HEK293 (cell line): Measurements from ENCODE around the gene SPINT2.

Source experiments
- GFI1B ChIP-seq: fragments of 450-650 bp; formaldehyde crosslinking; IDR thresholded peaks from 2 replicates; pipeline ENCODE4 v1.5.1; 2016; ENCODE audit warnings: missing biosample characterization, missing genetic modification characterization
- GLIS2 ChIP-seq: fragments of 450-650 bp; formaldehyde crosslinking; IDR thresholded peaks from 2 replicates; pipeline ENCODE4 v1.5.1; 2016; ENCODE audit warnings: missing biosample characterization, missing genetic modification characterization
- HOXC10 ChIP-seq: sonication (generic); formaldehyde crosslinking; IDR thresholded peaks from 2 replicates; pipeline ENCODE4 v1.8.1; 2023; ENCODE audit warnings: mild to moderate bottlenecking, missing genetic modification reagents
- MYNN ChIP-seq: fragments of 450-650 bp; formaldehyde crosslinking; IDR thresholded peaks from 2 replicates; pipeline ENCODE4 v1.5.1; 2016; ENCODE audit warnings: missing biosample characterization, missing genetic modification characterization, borderline replicate concordance
- PRDM1 ChIP-seq: fragments of 450-650 bp; formaldehyde crosslinking; IDR thresholded peaks from 2 replicates; pipeline ENCODE4; 2016; ENCODE audit warnings: missing biosample characterization, missing genetic modification characterization
- PRDM4 ChIP-seq: fragments of 450-650 bp; formaldehyde crosslinking; IDR thresholded peaks from 2 replicates; pipeline ENCODE4 v1.5.1; 2017; ENCODE audit warnings: missing biosample characterization, missing genetic modification characterization
- REST ChIP-seq: fragments of 450-650 bp; formaldehyde crosslinking; IDR thresholded peaks from 2 replicates; pipeline ENCODE4 v1.5.1; 2016; ENCODE audit warnings: missing biosample characterization, missing genetic modification characterization
- SALL2 ChIP-seq: fragments of 450-650 bp; formaldehyde crosslinking; IDR thresholded peaks from 2 replicates; pipeline ENCODE4 v1.5.0; 2017; ENCODE audit warnings: missing biosample characterization, mild to moderate bottlenecking, missing genetic modification characterization, borderline replicate concordance
- YY1 ChIP-seq: fragments of 450-650 bp; formaldehyde crosslinking; IDR thresholded peaks from 2 replicates; pipeline ENCODE4 v1.5.1; 2018; ENCODE audit warnings: missing biosample characterization, missing genetic modification characterization
- YY2 ChIP-seq: fragments of 450-650 bp; formaldehyde crosslinking; IDR thresholded peaks from 2 replicates; pipeline ENCODE4 v1.5.1; 2016; ENCODE audit warnings: missing biosample characterization, missing genetic modification characterization
- ZBTB1 ChIP-seq: fragments of 450-650 bp; formaldehyde crosslinking; IDR thresholded peaks from 2 replicates; pipeline ENCODE4 v1.5.1; 2016; ENCODE audit warnings: missing biosample characterization, missing genetic modification characterization
- ZBTB48 ChIP-seq: fragments of 450-650 bp; formaldehyde crosslinking; IDR thresholded peaks from 2 replicates; pipeline ENCODE4 v1.5.1; 2016; ENCODE audit warnings: missing biosample characterization, missing genetic modification characterization
- ZNF112 ChIP-seq: fragments of 450-650 bp; formaldehyde crosslinking; IDR thresholded peaks from 2 replicates; pipeline ENCODE4 v1.5.0; 2017; ENCODE audit warnings: missing biosample characterization, missing genetic modification characterization
- ZNF2 ChIP-seq: fragments of 450-650 bp; formaldehyde crosslinking; IDR thresholded peaks from 2 replicates; pipeline ENCODE4 v1.5.1; 2016; ENCODE audit warnings: missing biosample characterization, missing genetic modification characterization
- ZNF211 ChIP-seq: fragments of 450-650 bp; formaldehyde crosslinking; IDR thresholded peaks from 2 replicates; pipeline ENCODE4 v1.5.1; 2016; ENCODE audit warnings: low read depth, missing biosample characterization, missing genetic modification characterization
- ZNF266 ChIP-seq: fragments of 450-650 bp; formaldehyde crosslinking; IDR thresholded peaks from 2 replicates; pipeline ENCODE4 v1.5.1; 2016; ENCODE audit warnings: missing biosample characterization, missing genetic modification characterization, low read depth
- ZNF473 ChIP-seq: fragments of 450-650 bp; formaldehyde crosslinking; IDR thresholded peaks from 2 replicates; pipeline ENCODE4 v1.5.1; 2017; ENCODE audit warnings: missing biosample characterization, missing genetic modification characterization
- ZNF530 ChIP-seq: fragments of 450-650 bp; formaldehyde crosslinking; IDR thresholded peaks from 2 replicates; pipeline ENCODE4 v1.5.1; 2016; ENCODE audit warnings: low read depth, missing biosample characterization, missing genetic modification characterization
- ZNF596 ChIP-seq: fragments of 450-650 bp; IDR thresholded peaks from 2 replicates; pipeline ENCODE4 v1.5.0; 2018; ENCODE audit warnings: missing biosample characterization, mild to moderate bottlenecking, missing genetic modification characterization, moderate library complexity
- ZNF610 ChIP-seq: fragments of 450-650 bp; formaldehyde crosslinking; IDR thresholded peaks from 2 replicates; pipeline ENCODE4 v1.5.1; 2016; ENCODE audit warnings: missing biosample characterization, missing genetic modification characterization, borderline replicate concordance
- ZNF623 ChIP-seq: fragments of 450-650 bp; formaldehyde crosslinking; IDR thresholded peaks from 2 replicates; pipeline ENCODE4 v1.5.1; 2016; ENCODE audit warnings: missing biosample characterization, missing genetic modification characterization
- ZNF645 ChIP-seq: fragments of 450-650 bp; formaldehyde crosslinking; IDR thresholded peaks from 2 replicates; pipeline ENCODE4; 2016; ENCODE audit warnings: missing biosample characterization, missing genetic modification characterization
- ZNF692 ChIP-seq: fragments of 450-650 bp; formaldehyde crosslinking; IDR thresholded peaks from 2 replicates; pipeline ENCODE4 v1.5.1; 2016; ENCODE audit warnings: missing biosample characterization, missing genetic modification characterization
- ZNF768 ChIP-seq: fragments of 450-650 bp; formaldehyde crosslinking; IDR thresholded peaks from 2 replicates; pipeline ENCODE4 v1.5.1; 2018; ENCODE audit warnings: missing biosample characterization, mild to moderate bottlenecking, missing genetic modification characterization
- ZNF776 ChIP-seq: fragments of 450-650 bp; formaldehyde crosslinking; IDR thresholded peaks from 2 replicates; pipeline ENCODE4 v1.5.0; 2017; ENCODE audit warnings: missing biosample characterization, missing genetic modification characterization, borderline replicate concordance
- ZNF837 ChIP-seq: fragments of 450-650 bp; formaldehyde crosslinking; IDR thresholded peaks from 2 replicates; pipeline ENCODE4 v1.5.1; 2016; ENCODE audit warnings: missing biosample characterization, missing genetic modification characterization
- ZSCAN23 ChIP-seq: fragments of 450-650 bp; formaldehyde crosslinking; IDR thresholded peaks from 2 replicates; pipeline ENCODE4 v1.5.1; 2016; ENCODE audit warnings: missing biosample characterization, missing genetic modification characterization
- TF ChIP-seq, protein P1 (sequence below): fragments of 450-650 bp; formaldehyde crosslinking; optimal IDR thresholded peaks from 2 replicates; pipeline ENCODE3; 2016; ENCODE audit warnings: missing biosample characterization, mild to moderate bottlenecking, missing genetic modification characterization
- TF ChIP-seq, protein P2 (sequence below): fragments of 450-650 bp; formaldehyde crosslinking; IDR thresholded peaks from 2 replicates; pipeline ENCODE4 v1.5.1; 2016; ENCODE audit warnings: missing biosample characterization, missing genetic modification characterization

Gene SPINT2

GRCh38 chr19:38270587-38271167 lies 6.3 kb downstream of the SPINT2 start (continued):
- TF ChIP-seq ZNF211 (tag by site-specific recombination) (no peak), GLIS2 (tag by site-specific recombination) (peak; percentile 52), YY1 (tag by site-specific recombination) (no peak), ZNF2 (tag by site-specific recombination) (no peak), SALL2 (tag by site-specific recombination) (no peak), MYNN (tag by site-specific recombination) (no peak), ZSCAN23 (no peak), ZNF473 (tag by site-specific recombination) (no peak), PRDM4 (tag by site-specific recombination) (no peak), REST (tag by site-specific recombination) (no peak), ZNF776 (tag by site-specific recombination) (no peak), ZNF112 (tag by site-specific recombination) (no peak), ZNF837 (tag by site-specific recombination) (no peak), HOXC10 (no peak), ZBTB1 (tag by site-specific recombination) (no peak), PRDM1 (tag by site-specific recombination) (no peak), ZNF692 (tag by site-specific recombination) (peak; percentile 51; the same call in 1 of the 2 replicates), ZNF768 (tag by site-specific recombination) (no peak), ZNF266 (no peak), GFI1B (tag by site-specific recombination) (no peak), ZNF530 (tag by site-specific recombination) (no peak), ZNF645 (tag by site-specific recombination) (0 out of 2 replicates have a peak, but pooled peaks have one; percentile 33), ZNF610 (no peak), ZNF596 (tag by site-specific recombination) (peak; percentile 67), ZNF623 (no peak), ZBTB48 (tag by site-specific recombination) (no peak), YY2 (tag by site-specific recombination) (no peak; the same call in 1 of the 2 replicates)
- TF ChIP-seq, protein P1, sequence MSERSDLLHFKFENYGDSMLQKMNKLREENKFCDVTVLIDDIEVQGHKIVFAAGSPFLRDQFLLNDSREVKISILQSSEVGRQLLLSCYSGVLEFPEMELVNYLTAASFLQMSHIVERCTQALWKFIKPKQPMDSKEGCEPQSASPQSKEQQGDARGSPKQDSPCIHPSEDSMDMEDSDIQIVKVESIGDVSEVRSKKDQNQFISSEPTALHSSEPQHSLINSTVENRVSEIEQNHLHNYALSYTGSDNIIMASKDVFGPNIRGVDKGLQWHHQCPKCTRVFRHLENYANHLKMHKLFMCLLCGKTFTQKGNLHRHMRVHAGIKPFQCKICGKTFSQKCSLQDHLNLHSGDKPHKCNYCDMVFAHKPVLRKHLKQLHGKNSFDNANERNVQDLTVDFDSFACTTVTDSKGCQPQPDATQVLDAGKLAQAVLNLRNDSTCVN (tag by site-specific recombination): no peak
- TF ChIP-seq, protein P2, sequence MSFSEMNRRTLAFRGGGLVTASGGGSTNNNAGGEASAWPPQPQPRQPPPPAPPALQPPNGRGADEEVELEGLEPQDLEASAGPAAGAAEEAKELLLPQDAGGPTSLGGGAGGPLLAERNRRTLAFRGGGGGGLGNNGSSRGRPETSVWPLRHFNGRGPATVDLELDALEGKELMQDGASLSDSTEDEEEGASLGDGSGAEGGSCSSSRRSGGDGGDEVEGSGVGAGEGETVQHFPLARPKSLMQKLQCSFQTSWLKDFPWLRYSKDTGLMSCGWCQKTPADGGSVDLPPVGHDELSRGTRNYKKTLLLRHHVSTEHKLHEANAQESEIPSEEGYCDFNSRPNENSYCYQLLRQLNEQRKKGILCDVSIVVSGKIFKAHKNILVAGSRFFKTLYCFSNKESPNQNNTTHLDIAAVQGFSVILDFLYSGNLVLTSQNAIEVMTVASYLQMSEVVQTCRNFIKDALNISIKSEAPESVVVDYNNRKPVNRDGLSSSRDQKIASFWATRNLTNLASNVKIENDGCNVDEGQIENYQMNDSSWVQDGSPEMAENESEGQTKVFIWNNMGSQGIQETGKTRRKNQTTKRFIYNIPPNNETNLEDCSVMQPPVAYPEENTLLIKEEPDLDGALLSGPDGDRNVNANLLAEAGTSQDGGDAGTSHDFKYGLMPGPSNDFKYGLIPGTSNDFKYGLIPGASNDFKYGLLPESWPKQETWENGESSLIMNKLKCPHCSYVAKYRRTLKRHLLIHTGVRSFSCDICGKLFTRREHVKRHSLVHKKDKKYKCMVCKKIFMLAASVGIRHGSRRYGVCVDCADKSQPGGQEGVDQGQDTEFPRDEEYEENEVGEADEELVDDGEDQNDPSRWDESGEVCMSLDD: no peak
